DOHH2 (cell line): ENCODE measurements around the gene CFAP43.

ENCODE experiments used
- EZH2phosphoT487 ChIP-seq: fragments of 200-600 bp; sonication (generic); IDR thresholded peaks from 2 replicates; pipeline ENCODE4 v1.6.1; 2017; ENCODE audit warnings: borderline replicate concordance, mild to moderate bottlenecking, antibody characterized with exemption, low read length, moderate library complexity, mixed read lengths
- TF ChIP-seq, protein P1 (sequence below): fragments of 200-600 bp; sonication (generic); IDR thresholded peaks from one replicate; pipeline ENCODE4 v1.5.1; 2014; ENCODE audit warnings: antibody characterized with exemption, mild to moderate bottlenecking, low read depth, low read length; ENCODE audit not compliant: poor library complexity, severe bottlenecking

DNA sequence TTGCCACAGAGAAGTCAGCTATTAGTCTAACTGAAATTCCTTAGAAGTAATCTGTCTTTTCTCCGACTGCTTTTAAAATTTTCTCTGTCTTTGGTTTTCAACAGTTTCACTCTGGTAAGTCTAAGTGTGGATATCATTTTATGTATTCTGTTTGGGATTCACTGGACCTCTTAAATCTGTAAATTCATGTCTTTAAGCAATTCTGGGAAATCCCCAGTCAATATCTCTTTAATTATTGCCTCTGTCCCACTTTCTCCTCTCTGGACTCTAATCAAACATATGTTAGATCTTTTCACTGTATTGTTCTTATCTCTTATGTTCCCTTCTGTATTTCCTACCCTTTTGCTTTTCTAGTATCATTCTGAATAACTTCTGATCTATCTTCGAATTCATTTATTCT lies 29.9 kb downstream of the CFAP43 start:
- TF ChIP-seq, protein P1, sequence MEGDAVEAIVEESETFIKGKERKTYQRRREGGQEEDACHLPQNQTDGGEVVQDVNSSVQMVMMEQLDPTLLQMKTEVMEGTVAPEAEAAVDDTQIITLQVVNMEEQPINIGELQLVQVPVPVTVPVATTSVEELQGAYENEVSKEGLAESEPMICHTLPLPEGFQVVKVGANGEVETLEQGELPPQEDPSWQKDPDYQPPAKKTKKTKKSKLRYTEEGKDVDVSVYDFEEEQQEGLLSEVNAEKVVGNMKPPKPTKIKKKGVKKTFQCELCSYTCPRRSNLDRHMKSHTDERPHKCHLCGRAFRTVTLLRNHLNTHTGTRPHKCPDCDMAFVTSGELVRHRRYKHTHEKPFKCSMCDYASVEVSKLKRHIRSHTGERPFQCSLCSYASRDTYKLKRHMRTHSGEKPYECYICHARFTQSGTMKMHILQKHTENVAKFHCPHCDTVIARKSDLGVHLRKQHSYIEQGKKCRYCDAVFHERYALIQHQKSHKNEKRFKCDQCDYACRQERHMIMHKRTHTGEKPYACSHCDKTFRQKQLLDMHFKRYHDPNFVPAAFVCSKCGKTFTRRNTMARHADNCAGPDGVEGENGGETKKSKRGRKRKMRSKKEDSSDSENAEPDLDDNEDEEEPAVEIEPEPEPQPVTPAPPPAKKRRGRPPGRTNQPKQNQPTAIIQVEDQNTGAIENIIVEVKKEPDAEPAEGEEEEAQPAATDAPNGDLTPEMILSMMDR, result no peak
- TF ChIP-seq EZH2phosphoT487, result no peak
